NCI-H1105 (cell line): ENCODE results near the gene FARP2.
"Not testable (repeated sequence)": the region's sequence is repeated elsewhere in the genome, so short reads cannot be mapped to it uniquely, and the experiment has no call there.

Experiments used
- DNase-seq: peaks from one replicate; lab custom pipeline; 2025; lab: John Stamatoyannopoulos, UW

Gene FARP2

GRCh38 chr2:241355983-241356870 lies at the start of gene FARP2:
TSS of gene FARP2 (plus strand) at chr2:241356285. CDS start at chr2:241373108, 16,823 bp downstream.
- peak; percentile 97 for DNase-seq

GRCh38 chr2:241307055-241307454 lies 49.0 kb upstream of the FARP2 start:
- DNase-seq = no peak

- no peak for DNase-seq
Measured at GRCh38 chr2:241308267-241308666, 47.8 kb upstream of the FARP2 start.

- no peak for DNase-seq
Measured at GRCh38 chr2:241308832-241309500, 47.1 kb upstream of the FARP2 start.

GRCh38 chr2:241309684-241310117 lies 46.4 kb upstream of the FARP2 start:
- DNase-seq = no peak

- DNase-seq = no peak
Measured at GRCh38 chr2:241310917-241311566, 45.0 kb upstream of the FARP2 start.

GRCh38 chr2:241312082-241312481 lies 44.0 kb upstream of the FARP2 start:
- DNase-seq = no peak

- DNase-seq = no peak
Measured at GRCh38 chr2:241313543-241314095, 42.5 kb upstream of the FARP2 start.

- DNase-seq = no peak
Measured at GRCh38 chr2:241314226-241315092, 41.6 kb upstream of the FARP2 start.

GRCh38 chr2:241315093-241315878 lies 40.8 kb upstream of the FARP2 start, which contains the start of gene HDLBP:
TSS of gene HDLBP (minus strand) at chr2:241315672. CDS start at chr2:241266869, 48,803 bp downstream.
- DNase-seq = peak; percentile 94

GRCh38 chr2:241315879-241316631 lies 40.0 kb upstream of the FARP2 start, which contains the start of gene SEPTIN2:
TSS of gene SEPTIN2 (plus strand) at chr2:241315925. CDS start at chr2:241324233, 8,308 bp downstream.
- peak; percentile 34 for DNase-seq

GRCh38 chr2:241316825-241317224 lies 39.3 kb upstream of the FARP2 start:
- no peak for DNase-seq

GRCh38 chr2:241317391-241317790 lies 38.7 kb upstream of the FARP2 start:
- no peak for DNase-seq

GRCh38 chr2:241318830-241319229 lies 37.3 kb upstream of the FARP2 start:
- DNase-seq = not testable (repeated sequence)

GRCh38 chr2:241320394-241320793 lies 35.7 kb upstream of the FARP2 start:
- DNase-seq = no peak

GRCh38 chr2:241321033-241321432 lies 35.1 kb upstream of the FARP2 start:
- DNase-seq = no peak

- DNase-seq = no peak
Measured at GRCh38 chr2:241321886-241322285, 34.2 kb upstream of the FARP2 start.

- DNase-seq = no peak
Measured at GRCh38 chr2:241323778-241324177, 32.3 kb upstream of the FARP2 start.

- DNase-seq = no peak
Measured at GRCh38 chr2:241324775-241325174, 31.3 kb upstream of the FARP2 start.

GRCh38 chr2:241325257-241325656 lies 30.8 kb upstream of the FARP2 start:
- DNase-seq = no peak
